GM19025 (cell line): ENCODE data around the gene CMTM3.
"Not testable (repeated sequence)": the region's sequence is repeated elsewhere in the genome, so short reads cannot be mapped to it uniquely, and the experiment has no call there.

ENCODE experiments used
- ATAC-seq: cut with Tn5 transposase; IDR thresholded peaks from one replicate; pipeline ENCODE4 v1.9.1; 2021; ENCODE audit warnings: mild to moderate bottlenecking, low read depth, moderate library complexity; ENCODE audit not compliant: unreplicated experiment

The CMTM3 gene

GRCh38 chr16:66658143-66658859 lies 53.8 kb downstream of the CMTM3 start:
- no peak for ATAC-seq

- no peak for ATAC-seq
Measured at GRCh38 chr16:66658860-66659190, 54.3 kb downstream of the CMTM3 start.

DNA sequence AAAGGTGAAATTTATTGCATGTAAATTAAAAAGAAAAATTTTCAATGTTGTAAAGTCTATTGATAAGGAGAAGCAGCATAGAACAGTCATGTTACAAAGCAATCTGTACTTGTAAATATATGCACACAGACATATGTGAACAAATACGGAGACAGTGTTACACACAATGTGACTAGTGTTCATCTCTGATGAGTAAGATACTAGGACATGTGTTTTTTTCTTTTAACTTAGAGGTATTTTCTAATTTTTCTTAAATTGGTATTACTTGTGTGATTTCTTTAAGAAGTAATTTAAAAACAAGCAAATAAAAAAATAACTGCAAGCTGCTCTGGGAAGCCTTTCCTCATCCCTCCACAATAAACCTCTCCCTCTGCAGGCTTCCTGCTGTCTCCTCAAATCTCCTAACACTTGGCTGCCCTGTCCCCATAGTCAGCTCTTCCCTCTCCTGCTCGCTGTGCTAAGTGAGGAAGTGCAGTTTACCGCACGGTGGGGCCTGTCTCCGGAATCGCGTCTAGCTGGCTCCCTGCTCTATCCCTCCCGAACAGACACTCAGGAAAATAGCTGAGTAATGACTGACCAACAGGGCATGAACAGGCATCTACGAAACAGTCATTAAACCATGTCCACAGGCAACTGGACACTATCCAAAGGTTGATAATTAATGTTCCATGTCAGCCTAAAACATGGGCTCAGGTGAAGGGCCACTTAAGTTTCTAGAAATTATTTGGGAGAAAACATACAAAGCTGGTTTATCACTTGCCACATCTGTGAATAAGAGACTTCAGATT lies 56.1 kb downstream of the CMTM3 start:
- ATAC-seq = no peak

GRCh38 chr16:66661210-66661560 lies 56.7 kb downstream of the CMTM3 start:
- no peak for ATAC-seq

- ATAC-seq = not testable (repeated sequence)
Measured at GRCh38 chr16:66661671-66662346, 57.3 kb downstream of the CMTM3 start.

DNA sequence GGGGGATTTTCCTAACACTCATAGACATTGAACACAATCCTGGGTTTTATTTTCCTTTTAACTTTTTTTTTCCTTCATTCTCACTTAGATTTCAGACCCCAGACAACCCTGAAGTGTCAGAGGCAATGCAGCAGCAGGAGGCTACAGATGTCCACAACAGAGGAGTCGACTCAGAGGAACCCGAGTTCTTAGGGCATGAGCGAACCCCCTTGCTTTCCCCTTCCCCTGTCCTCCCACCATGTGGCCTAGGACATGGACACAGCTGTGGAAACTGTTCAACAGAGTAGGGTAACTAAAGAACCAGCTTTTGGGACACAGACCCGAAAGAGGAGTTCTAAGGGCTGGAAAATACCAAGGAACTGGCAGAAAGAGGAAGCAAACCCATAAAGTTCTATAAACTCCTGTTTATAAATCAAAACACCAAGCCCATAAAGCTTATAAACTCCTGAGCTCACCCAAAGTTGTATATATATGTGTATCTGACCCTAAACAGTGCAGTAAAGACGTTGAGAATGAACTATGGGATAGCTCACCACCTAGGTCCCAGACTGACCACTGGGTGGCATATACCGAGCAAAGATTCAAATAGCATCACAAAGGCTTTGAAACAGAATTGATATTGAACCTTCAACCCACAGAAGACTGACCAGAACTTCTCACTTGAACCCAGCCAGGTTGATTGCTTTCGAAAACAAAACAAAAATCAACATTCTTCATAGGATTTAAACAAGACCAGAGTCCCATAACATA lies 58.1 kb downstream of the CMTM3 start:
- ATAC-seq = no peak
